ENCODE data around the gene THSD7A.

DNA sequence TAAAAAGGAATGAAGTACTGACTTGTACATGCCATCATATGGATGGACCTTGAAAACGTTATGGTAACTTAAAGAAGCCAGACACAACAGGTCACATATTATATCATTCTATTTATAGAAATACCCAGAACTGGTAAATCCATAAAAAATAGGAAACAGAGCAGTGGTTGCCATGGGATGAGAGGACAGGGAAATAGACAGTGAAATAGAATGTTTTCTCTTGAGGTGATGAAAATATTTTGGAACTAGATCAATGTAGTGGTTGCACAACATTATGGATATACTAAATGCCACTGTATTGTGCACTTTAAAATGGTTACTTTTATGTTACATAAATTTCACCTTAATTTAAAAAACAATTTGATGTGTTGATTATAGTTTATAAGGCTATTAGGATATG lies 318.5 kb downstream of the THSD7A start:
- TF ChIP-seq, protein P1, sequence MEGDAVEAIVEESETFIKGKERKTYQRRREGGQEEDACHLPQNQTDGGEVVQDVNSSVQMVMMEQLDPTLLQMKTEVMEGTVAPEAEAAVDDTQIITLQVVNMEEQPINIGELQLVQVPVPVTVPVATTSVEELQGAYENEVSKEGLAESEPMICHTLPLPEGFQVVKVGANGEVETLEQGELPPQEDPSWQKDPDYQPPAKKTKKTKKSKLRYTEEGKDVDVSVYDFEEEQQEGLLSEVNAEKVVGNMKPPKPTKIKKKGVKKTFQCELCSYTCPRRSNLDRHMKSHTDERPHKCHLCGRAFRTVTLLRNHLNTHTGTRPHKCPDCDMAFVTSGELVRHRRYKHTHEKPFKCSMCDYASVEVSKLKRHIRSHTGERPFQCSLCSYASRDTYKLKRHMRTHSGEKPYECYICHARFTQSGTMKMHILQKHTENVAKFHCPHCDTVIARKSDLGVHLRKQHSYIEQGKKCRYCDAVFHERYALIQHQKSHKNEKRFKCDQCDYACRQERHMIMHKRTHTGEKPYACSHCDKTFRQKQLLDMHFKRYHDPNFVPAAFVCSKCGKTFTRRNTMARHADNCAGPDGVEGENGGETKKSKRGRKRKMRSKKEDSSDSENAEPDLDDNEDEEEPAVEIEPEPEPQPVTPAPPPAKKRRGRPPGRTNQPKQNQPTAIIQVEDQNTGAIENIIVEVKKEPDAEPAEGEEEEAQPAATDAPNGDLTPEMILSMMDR (optimal IDR thresholded peaks at IDR 0.05 in 1 of 3, IDR thresholded peaks at IDR 0.05 in 1 of 3, conservative IDR thresholded peaks at IDR 0.05 in 1 of 3; ENCODE audit: extremely low read depth in 1 of 3, insufficient read depth in 2 of 3, low read length in 3 of 3), result no peak
- no peak for TF ChIP-seq EZH2 (IDR thresholded peaks at IDR 0.05; ENCODE audit: low read length)

All from keratinocyte (primary cell).